GM18502 (cell line): ENCODE measurements around the gene RHOT1.

Experiments
- ATAC-seq: cut with Tn5 transposase; IDR thresholded peaks from one replicate; pipeline ENCODE4 v1.9.1; 2021; ENCODE audit warnings: mild to moderate bottlenecking; ENCODE audit not compliant: unreplicated experiment, poor library complexity

The RHOT1 gene

DNA sequence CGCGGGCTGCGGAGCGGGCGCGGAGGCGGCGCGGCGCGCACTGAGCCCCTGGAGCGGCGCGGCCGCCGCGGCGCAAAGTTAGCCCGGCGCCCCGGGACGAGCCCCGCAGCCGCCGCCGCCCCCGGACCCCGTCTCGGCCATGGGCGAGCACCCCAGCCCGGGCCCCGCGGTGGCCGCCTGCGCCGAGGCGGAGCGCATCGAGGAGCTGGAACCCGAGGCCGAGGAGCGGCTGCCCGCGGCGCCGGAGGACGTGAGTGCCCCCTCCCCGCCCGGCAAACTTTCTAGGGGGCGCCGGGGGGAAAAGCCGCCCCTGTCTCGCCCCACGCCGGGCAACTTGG lies 123.7 kb downstream of the RHOT1 start:
- ATAC-seq: no peak

GRCh38 chr17:32266389-32267301 lies 124.3 kb downstream of the RHOT1 start:
- no peak for ATAC-seq

DNA sequence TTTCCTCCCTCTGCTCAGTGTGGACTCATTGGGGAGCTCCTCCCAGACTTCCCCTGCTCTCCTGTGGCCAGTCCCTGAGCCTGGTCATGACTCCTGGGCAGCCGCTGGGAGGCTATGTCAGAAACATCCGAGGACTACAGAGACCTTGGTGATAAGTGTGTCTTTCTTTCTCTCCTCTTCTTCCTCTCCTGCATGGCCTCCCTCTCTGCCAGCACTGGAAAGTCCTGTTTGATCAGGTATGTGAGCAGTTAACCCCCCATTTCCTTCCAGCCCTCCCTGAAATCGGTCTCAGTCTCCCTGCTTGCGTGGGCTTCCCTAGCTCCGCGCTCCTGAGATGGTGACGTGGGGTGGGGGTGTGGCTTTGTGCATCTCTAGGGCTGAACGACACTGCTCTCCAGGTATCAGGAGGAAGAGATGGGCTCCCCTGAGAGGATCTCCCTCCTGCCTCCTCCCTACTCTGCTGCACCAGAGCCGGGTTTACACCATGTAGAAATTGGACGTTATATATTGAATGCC lies 125.4 kb downstream of the RHOT1 start:
- no peak for ATAC-seq

DNA sequence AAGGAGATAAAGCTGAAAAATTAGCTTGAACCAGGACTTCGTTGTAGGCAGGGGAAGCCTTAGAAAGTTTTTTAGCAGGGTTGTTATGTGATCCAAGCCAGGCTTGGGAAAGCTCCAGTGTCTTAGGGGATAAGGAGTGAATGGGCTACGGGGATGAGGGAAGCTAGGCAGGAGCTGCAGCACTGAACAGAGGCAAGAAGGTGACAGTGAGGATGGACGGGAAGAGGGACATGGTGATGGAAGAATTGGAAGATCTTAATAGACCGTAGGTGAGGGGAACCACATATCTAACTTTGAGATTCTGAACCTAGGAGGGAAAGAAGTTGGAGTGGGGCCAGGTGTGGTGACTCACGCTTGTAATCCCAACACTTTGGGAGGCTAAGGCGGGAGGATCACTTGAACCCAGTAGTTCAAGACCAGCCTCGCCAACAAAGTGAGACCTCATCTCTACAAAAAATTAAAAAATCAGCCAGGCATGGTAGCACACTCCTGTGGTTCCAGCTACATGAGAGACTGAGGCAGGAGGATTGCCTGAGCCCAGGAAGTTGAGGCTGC lies 126.5 kb downstream of the RHOT1 start:
- no peak for ATAC-seq

DNA sequence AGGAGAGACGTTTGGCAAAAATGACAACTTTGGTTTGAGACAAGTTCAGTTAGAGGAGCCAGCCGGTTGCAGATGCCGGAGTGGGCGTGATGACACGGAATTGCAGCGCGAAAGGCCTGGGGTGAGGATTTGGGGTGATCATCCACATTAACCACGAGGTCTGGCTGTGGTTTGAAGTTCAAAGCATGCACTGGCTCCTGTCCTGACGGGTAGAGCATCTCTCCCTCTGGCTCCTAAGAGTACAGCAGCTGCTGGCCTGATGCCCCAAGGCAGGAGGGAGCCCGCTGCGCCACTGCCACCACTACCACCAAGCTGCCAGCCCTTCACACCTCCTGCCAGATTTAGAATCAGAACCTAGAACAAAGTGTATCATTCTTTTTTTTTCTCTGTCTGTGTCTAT lies 127.1 kb downstream of the RHOT1 start:
- ATAC-seq: no peak

GRCh38 chr17:32271844-32272243 lies 129.5 kb downstream of the RHOT1 start:
- no peak for ATAC-seq

- ATAC-seq: no peak
These were observed 131.8 kb downstream of the RHOT1 start for GRCh38 chr17:32274101-32274500.

DNA sequence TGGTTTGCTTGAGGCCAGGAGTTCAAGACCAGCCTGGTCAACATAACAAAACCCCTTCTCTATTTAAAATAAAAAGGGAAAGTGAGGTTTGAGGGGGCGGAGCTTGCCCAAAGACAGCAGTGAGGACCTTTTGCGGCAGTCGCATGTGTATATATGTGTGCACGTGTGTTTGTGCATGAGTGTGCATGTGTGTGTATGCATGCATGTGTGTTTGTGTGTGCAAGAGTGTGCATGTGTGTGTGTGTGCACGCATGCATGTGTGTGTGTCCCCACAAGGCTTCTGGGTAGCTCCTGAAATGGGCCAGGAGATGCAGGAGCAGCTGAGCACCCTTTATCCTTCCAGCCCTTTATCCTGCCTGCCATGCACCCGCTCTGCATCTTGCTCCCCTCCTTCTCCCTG lies 132.3 kb downstream of the RHOT1 start:
- ATAC-seq: no peak
